GM12865 (cell line): ENCODE data around the gene TFEC.
"Not testable (repeated sequence)": the region's sequence is repeated elsewhere in the genome, so short reads cannot be mapped to it uniquely, and the experiment has no call there.

Source experiments
- DNase-seq: peaks from one replicate; pipeline ENCODE4 v3.0.0; 2010; ENCODE audit warnings: low read depth
- H3K4me3 ChIP-seq: 2 replicates; pipeline ENCODE4 v1.5.1; 2011; ENCODE audit warnings: mild to moderate bottlenecking, low read depth, low read length, control low read depth
- TF ChIP-seq, protein P1 (sequence below): IDR thresholded peaks from 2 replicates; pipeline ENCODE4 v1.5.1; 2011; ENCODE audit warnings: low read length, control low read depth, low read depth, inconsistent platforms; ENCODE audit not compliant: insufficient read depth; ENCODE audit errors: missing control alignments

TFEC gene, protein sequence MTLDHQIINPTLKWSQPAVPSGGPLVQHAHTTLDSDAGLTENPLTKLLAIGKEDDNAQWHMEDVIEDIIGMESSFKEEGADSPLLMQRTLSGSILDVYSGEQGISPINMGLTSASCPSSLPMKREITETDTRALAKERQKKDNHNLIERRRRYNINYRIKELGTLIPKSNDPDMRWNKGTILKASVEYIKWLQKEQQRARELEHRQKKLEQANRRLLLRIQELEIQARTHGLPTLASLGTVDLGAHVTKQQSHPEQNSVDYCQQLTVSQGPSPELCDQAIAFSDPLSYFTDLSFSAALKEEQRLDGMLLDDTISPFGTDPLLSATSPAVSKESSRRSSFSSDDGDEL

DNA sequence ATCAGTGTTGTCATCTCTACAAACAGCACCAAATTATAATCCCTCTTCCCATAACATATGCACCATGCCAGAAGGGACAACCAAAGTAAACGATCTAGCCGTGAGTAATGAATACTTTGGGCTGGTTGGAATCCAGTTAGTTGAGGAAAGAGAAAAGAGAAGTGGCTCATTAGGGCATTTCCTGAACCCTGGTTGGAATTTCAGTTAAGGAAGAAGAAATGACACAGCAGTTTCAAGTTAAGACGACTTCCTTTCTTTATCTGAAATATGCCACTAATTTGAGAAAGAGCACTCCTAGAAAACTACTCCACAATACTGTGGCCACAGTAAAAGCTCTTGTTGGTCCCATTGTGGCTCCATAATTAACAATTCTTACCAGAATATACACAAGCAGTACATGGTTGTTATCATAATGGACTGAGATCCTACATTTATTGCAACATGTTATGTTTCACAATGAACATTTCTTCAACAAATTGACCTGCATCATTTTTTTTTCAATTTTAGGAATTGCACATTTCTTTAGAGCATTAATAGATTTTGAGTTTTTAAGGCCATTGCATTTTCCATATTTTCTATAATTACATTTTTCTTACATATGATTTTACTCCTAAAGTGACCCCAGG is at the start of gene TFEC:
TFEC (minus strand) TSS at position 113 of the 626 bp plus-strand sequence. CDS start 46,322 bp downstream, outside the sequence.
- H3K4me3 ChIP-seq: no peak within 1 kb of the TSS
- TF ChIP-seq, protein P1, sequence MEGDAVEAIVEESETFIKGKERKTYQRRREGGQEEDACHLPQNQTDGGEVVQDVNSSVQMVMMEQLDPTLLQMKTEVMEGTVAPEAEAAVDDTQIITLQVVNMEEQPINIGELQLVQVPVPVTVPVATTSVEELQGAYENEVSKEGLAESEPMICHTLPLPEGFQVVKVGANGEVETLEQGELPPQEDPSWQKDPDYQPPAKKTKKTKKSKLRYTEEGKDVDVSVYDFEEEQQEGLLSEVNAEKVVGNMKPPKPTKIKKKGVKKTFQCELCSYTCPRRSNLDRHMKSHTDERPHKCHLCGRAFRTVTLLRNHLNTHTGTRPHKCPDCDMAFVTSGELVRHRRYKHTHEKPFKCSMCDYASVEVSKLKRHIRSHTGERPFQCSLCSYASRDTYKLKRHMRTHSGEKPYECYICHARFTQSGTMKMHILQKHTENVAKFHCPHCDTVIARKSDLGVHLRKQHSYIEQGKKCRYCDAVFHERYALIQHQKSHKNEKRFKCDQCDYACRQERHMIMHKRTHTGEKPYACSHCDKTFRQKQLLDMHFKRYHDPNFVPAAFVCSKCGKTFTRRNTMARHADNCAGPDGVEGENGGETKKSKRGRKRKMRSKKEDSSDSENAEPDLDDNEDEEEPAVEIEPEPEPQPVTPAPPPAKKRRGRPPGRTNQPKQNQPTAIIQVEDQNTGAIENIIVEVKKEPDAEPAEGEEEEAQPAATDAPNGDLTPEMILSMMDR: no peak
- DNase-seq: no peak

DNA sequence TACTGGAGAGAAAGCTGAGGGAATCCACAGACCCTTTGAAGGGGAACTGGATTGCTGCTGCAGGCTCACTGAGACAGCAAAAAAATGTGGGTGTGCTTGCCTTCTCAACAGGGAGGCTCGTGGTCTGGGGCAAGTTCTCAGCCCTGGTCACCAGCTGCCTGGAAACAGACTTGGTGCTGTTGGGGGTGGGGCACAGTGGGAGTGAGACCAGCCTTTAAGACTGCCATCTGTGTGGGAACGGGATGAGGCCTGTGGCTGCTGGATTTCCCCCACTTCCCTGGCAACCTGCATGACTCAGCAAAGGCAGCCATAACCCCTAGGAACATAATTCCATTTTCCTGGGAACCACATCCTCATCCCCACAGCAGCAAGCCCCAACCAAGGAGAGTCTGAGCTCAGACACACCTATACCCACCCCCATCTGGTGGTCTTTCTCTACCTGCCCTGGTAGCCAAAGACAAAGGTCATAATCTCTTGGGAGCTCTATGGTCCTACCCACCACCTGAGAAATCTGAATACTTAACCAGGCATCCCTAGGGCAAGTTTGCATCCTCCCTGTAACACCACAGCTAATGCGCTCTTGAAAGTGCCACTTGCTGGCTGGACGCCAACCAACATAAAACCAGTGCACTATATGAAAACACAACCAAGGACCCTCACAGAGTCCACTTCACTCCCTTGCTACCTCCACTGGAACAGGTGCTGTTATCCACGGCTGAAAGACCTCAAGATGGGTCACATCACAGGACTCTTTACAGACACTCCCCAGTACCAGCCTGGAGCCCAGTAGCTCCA is 45.0 kb upstream of the TFEC start:
- TF ChIP-seq, protein P1: no peak
- no peak for DNase-seq
- no peak overlapping the region for H3K4me3 ChIP-seq

DNA sequence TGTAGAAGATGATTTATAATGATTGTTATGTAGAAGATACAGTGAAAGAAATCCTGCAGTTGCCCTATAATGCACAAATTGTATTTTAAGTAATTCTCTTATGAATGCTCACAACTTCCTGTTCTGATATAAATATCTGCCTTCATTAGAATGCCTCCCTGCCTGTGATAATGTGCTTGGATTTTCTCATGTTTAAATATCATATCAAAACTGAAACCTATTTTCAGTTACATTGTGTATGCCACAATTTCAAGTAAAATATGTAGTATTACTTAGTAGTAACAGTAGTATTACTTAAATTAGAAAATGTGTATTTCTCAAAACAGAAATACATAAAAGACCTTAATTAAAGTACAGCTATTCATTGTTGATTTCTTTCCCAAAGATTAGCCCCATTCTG is 41.1 kb upstream of the TFEC start:
- H3K4me3 ChIP-seq: no peak overlapping the region
- DNase-seq: no peak
- TF ChIP-seq, protein P1: no peak

DNA sequence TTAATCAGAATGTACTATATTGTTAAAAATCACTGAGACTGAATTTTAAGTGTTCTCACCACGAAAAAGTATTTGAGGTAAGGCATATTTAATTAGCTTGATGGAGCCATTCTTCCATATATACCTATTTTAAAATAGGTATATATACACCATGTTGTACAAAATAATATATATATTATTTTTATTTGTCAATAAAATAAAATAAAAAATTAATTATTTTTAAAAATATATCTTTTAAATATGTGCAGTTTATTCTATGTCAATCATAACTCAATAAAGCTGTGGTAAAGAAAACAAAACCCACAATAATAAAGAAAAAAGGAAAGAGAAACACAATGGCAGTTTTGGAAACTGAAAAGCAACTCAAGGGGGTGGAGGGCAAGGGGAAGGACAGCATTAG is 33.6 kb upstream of the TFEC start:
- no peak overlapping the region for H3K4me3 ChIP-seq
- DNase-seq: no peak
- TF ChIP-seq, protein P1: no peak

DNA sequence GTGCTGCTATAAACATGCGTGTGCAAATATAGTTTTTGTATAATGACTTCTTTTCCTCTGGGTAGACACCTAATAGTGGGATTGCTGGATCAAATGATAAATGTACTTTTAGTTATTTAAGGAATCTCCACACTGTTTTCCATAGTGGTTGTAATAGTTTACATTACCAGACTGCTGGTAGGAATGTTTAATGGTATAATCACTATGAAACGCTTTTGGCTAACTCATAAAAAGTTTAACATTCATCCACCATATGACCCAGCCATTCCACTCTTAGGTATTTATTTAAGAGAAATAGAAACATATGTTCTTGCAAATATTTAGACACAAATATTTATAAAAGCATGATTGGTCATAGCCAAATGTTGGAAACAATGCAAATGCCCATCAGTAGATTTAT is 32.1 kb upstream of the TFEC start:
- TF ChIP-seq, protein P1: no peak
- no peak for DNase-seq
- no peak overlapping the region for H3K4me3 ChIP-seq

DNA sequence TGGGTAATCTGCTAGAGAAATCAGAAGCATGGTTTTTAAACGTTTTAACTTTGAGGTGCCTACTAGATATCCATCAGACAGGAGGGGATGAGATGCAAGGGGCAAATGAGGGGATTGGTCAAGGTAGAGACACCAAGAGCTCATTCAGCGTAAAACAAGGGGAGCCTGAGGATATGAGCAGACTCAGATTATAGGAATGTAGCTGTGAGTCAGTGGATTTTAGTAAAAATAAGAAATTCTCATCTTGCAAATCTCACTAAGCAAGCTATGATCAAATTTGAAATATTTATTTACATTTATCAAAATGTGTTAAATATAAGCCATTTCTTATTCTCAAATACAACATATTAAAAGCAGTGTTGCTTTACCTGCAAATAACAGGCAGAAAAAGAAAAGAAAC is 21.4 kb upstream of the TFEC start:
- TF ChIP-seq, protein P1: no peak
- DNase-seq: no peak
- no peak overlapping the region for H3K4me3 ChIP-seq

DNA sequence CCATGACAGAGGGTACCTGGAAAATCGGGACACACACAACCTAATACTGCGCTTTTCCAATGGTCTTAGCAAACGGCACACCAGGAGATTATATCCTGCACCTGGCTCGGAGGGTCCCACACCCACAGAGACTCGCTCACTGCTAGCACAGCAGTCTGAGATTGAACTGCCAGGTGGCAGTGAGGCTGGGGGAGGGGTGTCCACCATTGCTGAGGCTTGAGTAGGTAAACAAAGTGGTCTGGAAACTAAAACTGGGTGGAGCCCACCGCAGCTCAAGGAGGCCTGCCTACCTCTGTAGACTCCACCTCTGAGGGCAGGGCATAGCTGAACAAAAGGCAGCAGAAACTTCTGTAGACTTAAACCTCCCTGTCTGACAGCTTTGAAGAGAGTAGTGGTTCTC is 16.7 kb upstream of the TFEC start:
- DNase-seq, H3K4me3 ChIP-seq: not testable (repeated sequence)
